Measurements from ENCODE around the gene CD22.
"Not testable (repeated sequence)": the region's sequence is repeated elsewhere in the genome, so short reads cannot be mapped to it uniquely, and the experiment has no call there.

The CD22 gene

GRCh38 chr19:35378356-35378755, 49.4 kb downstream of the CD22 start:
- in situ Hi-C loops (cut with HindIII; ENCODE audit: low sequenced_read_pairs) = no loop called here

GRCh38 chr19:35379545-35379944, 50.6 kb downstream of the CD22 start:
- in situ Hi-C loops (cut with HindIII; ENCODE audit: low sequenced_read_pairs) = not testable (repeated sequence)

- in situ Hi-C loops (cut with HindIII; ENCODE audit: low sequenced_read_pairs) = no loop called here
Observed at GRCh38 chr19:35379992-35380391, 51.0 kb downstream of the CD22 start.

GRCh38 chr19:35380450-35381124, 51.6 kb downstream of the CD22 start:
- in situ Hi-C loops (cut with HindIII; ENCODE audit: low sequenced_read_pairs) = no loop called here

GRCh38 chr19:35381318-35381717, 52.3 kb downstream of the CD22 start:
- in situ Hi-C loops (cut with HindIII; ENCODE audit: low sequenced_read_pairs) = no loop called here

GRCh38 chr19:35381926-35382325, 52.9 kb downstream of the CD22 start:
- in situ Hi-C loops (cut with HindIII; ENCODE audit: low sequenced_read_pairs) = no loop called here

GRCh38 chr19:35383536-35383935, 54.5 kb downstream of the CD22 start:
- in situ Hi-C loops (cut with HindIII; ENCODE audit: low sequenced_read_pairs) = no loop called here

GRCh38 chr19:35388277-35389054, 59.5 kb downstream of the CD22 start:
- in situ Hi-C loops (cut with HindIII; ENCODE audit: low sequenced_read_pairs) = no loop called here

GRCh38 chr19:35389192-35389861, 60.3 kb downstream of the CD22 start:
- in situ Hi-C loops (cut with HindIII; ENCODE audit: low sequenced_read_pairs) = no loop called here

GRCh38 chr19:35392742-35393715, 64.0 kb downstream of the CD22 start:
- in situ Hi-C loops (cut with HindIII; ENCODE audit: low sequenced_read_pairs) = no loop called here

GRCh38 chr19:35395382-35396199, 66.6 kb downstream of the CD22 start:
- in situ Hi-C loops (cut with HindIII; ENCODE audit: low sequenced_read_pairs) = no loop called here

- in situ Hi-C loops (cut with HindIII; ENCODE audit: low sequenced_read_pairs) = no loop called here
Observed at GRCh38 chr19:35396240-35396885, 67.4 kb downstream of the CD22 start.

All from DLD1 (cell line).